GM19397 (cell line): ENCODE data around the gene PSMC3IP.
"Not testable (repeated sequence)": the region's sequence is repeated elsewhere in the genome, so short reads cannot be mapped to it uniquely, and the experiment has no call there.

Experiments used
- ATAC-seq: cut with Tn5 transposase; IDR thresholded peaks from one replicate; pipeline ENCODE4 v1.9.1; 2021; ENCODE audit warnings: mild to moderate bottlenecking, moderate library complexity; ENCODE audit not compliant: unreplicated experiment

The PSMC3IP gene

DNA sequence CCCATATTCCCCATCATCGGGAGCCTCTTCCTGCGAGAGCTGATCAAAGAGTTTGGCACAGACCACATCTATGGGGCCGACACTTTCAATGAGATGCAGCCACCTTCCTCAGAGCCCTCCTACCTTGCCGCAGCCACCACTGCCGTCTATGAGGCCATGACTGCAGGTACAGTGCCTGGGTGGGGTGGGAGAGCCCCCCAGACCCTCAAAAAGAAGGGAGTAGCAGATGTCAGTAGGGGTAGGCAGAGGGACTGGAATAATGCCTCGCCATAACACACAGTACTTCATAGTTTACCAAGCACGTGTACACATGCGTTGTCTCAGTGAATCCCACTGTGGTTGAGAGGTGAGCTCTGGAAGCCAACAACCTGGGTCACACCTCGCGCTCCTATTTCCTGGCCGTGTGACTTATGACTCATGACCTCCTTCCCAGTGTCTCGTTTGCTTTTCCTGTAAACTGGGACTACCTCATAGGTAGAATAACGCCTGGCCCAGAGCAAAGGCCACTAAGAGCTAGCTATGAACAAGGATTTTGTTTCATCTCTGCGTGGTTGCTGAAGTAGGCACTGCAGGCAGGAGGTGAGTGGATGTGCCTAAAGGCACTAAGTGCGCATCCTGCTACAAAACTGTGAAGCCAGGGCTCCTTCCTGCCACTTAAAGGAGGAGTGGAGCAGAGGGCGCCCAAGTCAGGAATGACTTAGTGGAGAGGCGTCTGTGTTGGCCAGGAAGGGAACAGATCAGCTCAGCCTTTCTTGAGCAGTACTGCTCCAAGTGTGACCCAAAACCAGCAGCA is 36.3 kb downstream of the PSMC3IP start:
- no peak for ATAC-seq

DNA sequence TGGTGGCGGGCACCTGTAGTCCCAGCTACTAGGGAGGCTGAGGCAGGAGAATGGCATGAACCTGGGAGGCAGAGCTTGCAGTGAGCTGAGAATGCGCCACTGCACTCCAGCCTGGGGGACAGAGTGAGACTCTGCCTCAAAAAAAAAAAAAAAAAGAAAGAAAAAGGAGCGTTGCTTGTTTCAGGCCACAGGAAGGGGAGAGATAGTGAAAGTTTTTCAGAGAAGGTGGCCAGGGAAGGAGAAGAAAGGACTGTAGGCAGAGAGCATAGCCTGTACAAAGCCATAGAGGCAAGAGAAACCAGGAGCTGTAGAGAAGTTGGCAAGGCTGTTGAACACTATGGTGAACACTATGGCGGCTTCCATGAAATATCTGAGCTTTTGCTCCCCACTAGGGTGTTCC is 37.0 kb downstream of the PSMC3IP start:
- ATAC-seq: not testable (repeated sequence)

DNA sequence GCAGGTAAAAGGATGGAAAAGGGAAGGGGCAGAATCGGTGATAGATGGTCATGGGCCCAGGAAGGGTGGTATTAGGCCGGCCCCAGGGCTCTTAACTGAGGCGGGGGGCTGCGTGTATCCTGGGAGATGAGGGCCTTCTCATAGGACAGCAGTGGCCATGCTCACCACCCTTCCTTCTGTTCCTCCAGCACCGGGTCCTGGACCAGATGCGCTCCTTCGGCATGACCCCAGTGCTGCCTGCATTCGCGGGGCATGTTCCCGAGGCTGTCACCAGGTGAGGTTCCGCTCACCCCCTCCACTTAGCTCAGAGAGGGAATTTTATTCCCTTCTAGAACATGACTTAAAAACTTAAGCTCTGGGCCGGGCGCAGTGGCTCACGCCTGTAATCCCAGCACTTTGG is 39.0 kb downstream of the PSMC3IP start:
- ATAC-seq: no peak

DNA sequence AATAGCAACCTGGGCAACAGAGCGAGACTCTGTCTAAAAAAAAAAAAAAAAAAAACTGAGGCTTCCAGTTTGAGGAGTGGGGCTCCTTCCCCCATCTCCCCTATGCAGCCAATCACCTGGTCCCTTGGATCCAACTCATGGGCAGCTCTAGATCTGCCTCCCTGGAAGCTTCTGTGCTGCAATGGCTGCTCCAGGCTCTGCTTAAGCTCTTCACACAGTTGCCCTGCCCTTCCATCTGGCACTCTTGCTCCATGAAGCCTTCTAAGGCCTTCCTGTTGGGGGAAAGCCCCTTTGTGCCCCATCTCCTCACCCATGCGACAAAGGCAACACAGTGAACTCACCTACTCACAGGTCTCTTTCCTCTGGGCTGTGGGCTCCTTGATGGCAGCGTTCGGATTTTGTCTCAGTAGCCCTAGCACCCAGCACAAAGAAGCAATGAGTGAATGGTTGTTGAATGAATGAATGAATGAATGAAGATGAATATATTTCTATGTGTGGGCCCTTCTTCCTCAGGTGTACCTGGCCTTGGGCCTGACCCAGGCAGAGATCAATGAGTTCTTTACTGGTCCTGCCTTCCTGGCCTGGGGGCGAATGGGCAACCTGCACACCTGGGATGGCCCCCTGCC is 39.6 kb downstream of the PSMC3IP start:
- no peak for ATAC-seq

DNA sequence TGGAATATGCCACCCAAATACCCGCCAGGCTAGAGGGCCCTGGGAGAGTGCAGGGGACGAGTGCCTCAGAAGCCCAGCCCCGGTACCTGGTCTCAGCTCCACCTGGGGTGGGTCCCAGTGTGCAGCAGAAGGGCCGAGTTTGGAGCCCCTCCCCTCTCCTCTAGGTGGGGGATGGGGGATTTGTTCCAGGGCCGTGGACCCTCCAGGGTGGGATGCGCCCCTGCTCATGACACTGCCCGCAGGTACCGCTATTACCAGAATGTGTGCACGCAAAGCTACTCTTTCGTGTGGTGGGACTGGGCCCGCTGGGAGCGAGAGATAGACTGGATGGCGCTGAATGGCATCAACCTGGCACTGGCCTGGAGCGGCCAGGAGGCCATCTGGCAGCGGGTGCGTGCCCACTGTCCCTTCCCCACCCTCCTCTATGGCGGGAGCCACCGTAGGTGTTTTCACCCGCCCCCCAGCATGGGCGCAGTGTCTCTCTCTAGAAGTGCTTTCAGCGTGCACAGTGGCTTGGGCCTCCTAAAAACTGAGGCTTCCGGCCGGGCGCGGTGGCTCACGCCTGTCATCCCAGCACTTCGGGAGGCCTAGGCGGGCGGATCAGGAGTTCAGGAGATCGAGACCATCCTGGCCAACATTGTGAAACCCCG is 40.2 kb downstream of the PSMC3IP start:
- no peak for ATAC-seq

DNA sequence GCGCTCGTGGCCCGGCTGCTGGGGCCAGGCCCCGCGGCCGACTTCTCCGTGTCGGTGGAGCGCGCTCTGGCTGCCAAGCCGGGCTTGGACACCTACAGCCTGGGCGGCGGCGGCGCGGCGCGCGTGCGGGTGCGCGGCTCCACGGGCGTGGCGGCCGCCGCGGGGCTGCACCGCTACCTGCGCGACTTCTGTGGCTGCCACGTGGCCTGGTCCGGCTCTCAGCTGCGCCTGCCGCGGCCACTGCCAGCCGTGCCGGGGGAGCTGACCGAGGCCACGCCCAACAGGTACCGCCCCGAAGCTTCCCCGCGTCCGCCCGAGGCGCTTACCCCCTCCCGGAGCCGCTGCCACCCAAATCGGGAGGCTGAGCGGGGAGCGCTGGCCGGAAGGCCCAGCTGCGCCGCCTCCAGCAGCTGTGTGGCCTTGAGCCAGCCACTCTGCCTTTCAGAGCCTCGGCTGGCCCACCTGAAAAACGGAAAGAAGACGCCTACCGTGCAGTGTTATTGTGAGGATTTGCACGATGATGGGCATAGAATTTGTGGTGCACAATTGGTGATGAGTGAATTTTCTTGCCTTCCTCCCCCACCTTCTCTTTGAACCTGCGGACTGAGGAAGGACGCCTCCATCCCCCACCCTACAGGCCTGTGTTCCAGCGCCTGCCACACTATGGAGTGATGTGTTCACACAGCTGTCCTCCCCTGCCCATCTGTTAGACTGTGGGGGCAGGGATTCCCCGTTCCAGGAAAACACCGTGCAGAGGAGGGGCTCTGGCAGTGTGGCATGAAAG is 41.0 kb downstream of the PSMC3IP start:
- ATAC-seq: peak; percentile 71

DNA sequence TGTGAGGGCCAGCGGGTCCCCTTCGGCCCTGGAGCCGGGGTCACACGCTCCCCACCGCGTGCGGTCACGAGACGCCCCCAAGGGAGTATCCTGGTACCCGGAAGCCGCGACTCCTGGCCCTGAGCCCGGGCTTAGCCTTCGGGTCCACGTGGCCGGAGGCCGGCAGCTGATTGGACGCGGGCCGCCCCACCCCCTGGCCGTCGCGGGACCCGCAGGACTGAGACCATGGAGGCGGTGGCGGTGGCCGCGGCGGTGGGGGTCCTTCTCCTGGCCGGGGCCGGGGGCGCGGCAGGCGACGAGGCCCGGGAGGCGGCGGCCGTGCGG is 41.5 kb downstream of the PSMC3IP start, which contains the start of gene NAGLU:
Gene NAGLU (plus strand): TSS at position 194 of the 324 bp plus-strand sequence. CDS start 32 bp downstream, at position 226.
- ATAC-seq: peak; percentile 82

DNA sequence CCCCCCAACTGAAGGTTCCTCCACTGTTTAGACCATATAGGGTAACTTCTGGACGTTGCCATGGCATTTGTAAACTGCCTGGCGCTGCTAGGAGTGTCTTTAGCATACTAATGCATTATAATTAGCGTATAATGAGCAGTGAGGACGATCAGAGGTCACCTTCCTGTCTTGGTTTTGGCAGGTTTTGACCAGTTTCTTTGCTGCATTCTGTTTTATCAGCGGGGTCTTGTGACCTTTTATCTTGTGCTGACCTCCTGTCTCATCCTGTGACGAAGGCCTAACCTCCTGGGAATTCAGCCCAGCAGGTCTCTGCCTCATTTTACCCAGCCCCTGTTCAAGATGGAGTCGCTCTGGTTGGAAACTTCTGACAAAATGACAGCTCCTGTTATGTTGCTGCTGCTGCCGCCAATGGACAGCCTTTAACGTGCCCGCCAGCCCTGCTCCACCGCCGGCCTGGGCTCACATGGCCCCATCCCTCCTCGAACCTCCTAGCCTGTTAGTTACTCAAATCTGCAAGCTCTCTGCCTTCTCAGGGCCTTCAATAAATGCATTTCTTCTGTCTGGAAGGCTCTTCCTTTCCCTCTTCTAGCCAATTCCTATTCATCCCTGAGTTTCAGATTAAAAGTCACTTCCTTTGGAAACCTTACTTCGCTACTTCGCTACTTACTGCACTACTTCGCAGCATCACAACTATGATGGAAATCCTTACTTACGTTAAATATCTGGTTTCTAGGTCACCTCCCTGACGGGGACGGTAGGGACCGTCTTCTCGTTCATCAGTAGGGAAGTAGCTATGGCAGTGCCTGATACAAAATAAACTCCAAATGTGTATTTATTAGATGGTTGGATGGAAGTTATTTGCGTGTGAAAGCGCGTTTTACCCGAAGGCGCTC is 42.1 kb downstream of the PSMC3IP start:
- no peak for ATAC-seq

DNA sequence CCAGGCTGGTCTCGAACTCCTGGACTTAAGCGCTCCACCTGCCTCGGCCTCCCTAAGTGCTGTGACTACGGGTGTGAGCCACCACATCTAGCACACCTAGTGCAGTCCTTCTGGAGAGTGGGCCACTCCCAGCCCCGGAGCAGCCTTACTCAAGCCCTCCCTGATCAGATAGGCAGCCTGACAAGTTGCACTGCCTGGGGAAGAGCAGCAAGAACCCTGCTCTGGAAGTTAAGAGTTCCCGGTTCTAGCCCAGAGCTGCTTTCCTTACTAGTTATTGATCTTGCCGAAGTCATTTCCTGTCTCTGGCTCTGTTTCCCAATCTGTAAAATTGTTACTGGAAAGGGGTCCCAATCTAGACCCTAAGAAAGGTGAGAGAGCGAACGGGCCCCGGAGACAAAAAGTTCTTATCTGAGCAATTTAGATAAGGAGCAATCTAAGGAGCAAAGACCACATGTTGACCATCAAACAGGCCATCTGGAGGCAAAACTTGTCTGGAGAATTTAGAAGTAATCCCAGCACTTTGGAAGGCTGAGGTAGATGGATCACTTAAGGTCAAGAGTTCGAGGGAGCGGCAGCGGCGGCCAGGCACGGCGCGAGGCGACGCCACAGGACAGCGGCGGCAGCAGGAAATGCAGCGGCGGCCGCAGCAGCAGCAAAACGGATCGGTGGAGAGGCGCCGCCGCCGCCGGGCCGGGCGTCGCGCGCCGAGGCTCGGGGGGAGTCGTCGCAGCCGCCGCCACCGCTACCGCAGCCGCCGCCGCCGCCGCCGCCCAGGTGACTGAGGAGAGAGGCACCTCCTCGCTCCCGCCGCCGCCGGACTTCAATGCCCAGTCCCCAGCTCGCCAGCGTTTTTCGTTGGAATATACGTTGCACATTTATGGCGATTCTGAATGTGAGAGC is 45.8 kb downstream of the PSMC3IP start:
- no peak for ATAC-seq

DNA sequence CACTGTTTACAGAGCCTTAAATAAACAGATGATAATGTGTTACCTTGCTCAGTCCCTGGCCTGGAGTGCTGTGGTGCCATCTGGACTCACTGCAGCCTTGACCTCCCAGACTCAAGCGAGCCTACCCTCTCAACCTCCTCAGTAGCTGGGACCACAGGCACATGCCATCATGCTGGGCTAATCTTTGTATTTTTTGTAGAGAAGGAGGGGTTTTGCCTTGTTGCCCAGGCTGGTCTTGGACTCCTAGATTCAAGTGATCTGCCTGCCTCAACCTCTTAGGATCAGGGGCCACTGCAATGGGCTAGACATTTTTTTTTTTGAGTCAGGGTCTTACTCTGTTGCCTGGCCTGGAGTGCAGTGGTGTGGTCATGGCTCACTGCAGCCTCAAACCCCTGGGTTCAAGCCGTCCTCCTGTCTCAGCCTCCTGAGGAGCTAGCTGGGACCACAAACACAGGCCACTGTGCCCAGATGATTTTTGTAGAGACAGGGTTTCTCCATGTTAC is 46.5 kb downstream of the PSMC3IP start:
- no peak for ATAC-seq

DNA sequence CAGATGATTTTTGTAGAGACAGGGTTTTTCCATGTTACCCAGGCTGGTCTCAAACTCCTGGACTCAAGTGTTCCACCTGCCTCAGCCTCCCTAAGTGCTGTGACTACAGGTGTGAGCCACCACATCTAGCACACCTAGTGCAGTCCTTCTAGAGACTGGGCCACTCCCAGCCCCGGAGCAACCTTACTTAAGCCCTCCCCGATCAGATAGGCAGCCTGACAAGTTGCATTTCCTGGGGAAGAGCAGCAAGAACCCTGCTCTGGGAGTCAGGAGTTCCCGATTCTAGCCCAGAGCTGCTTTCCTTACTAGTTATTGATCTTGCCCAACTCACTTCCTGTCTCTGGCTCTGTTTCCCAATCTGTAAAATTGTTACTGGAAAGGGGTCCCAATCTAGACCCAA is 48.5 kb downstream of the PSMC3IP start:
- no peak for ATAC-seq

DNA sequence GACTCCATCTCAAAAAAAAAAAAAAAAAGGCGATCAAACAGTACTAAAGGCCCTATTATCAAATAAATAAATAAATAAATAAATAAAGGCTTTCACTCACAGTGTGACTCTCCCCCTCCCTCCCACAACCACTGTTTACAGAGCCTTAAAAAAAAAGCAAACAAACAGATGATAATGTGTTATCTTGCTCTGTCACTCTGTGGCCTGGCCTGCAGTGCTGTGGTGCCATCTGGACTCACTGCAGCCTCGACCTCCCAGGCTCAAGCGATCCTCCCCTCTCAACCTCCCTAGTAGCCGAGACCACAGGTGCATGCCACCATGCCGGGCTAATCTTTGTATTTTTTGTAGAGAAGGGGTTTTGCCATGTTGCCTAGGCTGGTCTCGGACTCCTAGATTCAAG is 49.6 kb downstream of the PSMC3IP start:
- no peak for ATAC-seq

DNA sequence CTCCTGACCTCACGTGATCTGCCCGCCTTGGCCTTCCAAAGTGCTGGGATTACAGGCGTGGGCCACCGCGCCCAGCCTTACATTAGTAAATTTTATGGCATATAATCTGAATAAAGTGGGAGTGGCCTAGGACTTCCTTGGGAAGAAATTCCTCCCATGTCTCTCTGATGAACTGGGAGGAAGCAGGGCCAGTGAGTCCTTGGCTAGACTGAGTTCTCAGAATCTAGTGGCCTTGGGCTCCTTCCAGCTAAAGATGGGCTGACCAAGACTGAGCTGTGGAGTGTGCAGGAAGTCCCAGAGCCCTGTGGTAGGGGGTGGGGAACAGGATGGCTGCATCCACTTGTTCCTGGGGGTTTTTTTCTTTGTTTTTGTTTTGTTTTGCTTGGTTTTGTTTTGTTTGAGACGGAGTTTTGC is 51.5 kb downstream of the PSMC3IP start:
- ATAC-seq: no peak

DNA sequence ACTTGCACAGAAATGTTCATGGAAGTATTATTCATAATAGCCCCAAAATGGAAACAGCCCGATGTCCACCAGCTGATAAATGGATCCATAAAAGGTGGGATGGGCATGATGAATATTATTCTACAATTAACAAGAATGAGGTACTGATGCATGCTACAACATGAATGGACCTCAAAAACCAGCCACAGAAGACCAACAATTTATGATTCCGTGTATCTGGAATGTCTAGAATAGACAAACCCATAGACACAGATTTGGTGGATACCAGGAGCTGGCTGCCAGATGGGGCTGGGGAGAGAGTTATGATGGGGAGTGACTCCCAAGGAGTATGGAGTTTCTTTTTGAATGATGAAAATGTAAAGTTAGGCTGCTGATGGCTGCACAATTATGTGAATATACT is 52.3 kb downstream of the PSMC3IP start:
- ATAC-seq: no peak

DNA sequence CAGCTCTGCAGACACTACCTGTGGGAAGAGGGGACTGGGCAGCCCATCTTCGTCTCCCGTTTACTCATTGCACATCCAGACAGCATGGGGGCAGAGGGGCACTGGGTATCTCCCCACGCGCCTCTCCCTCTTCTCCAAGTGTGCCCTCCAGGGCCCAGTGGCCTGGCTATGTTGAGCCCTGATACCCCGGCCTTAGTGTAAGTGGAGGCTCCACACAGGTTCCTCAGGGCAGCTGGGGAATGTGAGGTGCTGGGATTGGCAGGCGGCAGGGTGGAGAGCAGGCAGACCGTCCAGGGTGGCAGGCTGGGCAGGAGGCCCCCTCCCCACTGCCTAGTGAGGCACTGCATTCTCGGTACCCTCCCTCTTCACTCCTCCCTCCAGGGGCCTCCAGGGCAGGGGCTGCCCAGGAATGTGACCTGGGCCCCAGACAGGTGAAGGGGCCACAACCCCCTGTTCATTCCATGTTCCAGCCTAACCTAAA is 54.7 kb downstream of the PSMC3IP start:
- no peak for ATAC-seq
